Measurements from ENCODE around the gene CDIP1.

Gene CDIP1

GRCh38 chr16:4474192-4474961 is 64.2 kb downstream of the CDIP1 start, which contains the start of gene NMRAL1:
TSS of gene NMRAL1 (minus strand) at chr16:4474625. CDS start at chr16:4474132, 493 bp downstream.
- TF ChIP-seq CTCF (conservative IDR thresholded peaks at IDR 0.05) (no peak; the same call in 1 of the 2 replicates), ZFX (IDR thresholded peaks at IDR 0.05) (peak; percentile 35; the same call in 1 of the 2 replicates)
- H3K27ac ChIP-seq = peak within 1 kb of the TSS; percentile 97

- H3K27ac ChIP-seq = no peak overlapping the region
- TF ChIP-seq ZFX (IDR thresholded peaks at IDR 0.05) (no peak), CTCF (conservative IDR thresholded peaks at IDR 0.05) (no peak)
These were observed 65.7 kb downstream of the CDIP1 start for GRCh38 chr16:4472880-4473279.

- H3K27ac ChIP-seq = no peak overlapping the region
- no peak for TF ChIP-seq CTCF (conservative IDR thresholded peaks at IDR 0.05)
- TF ChIP-seq ZFX (IDR thresholded peaks at IDR 0.05) = no peak
These were observed 66.7 kb downstream of the CDIP1 start for GRCh38 chr16:4471869-4472268.

GRCh38 chr16:4468972-4469371 is 69.6 kb downstream of the CDIP1 start:
- no peak overlapping the region for H3K27ac ChIP-seq
- TF ChIP-seq ZFX (IDR thresholded peaks at IDR 0.05) (no peak), CTCF (conservative IDR thresholded peaks at IDR 0.05) (no peak)

GRCh38 chr16:4467916-4468315 is 70.7 kb downstream of the CDIP1 start:
- no peak overlapping the region for H3K27ac ChIP-seq
- no peak for TF ChIP-seq CTCF (conservative IDR thresholded peaks at IDR 0.05)
- no peak for TF ChIP-seq ZFX (IDR thresholded peaks at IDR 0.05)

- no peak overlapping the region for H3K27ac ChIP-seq
- no peak for TF ChIP-seq ZFX (IDR thresholded peaks at IDR 0.05)
- TF ChIP-seq CTCF (conservative IDR thresholded peaks at IDR 0.05) = no peak
These were observed 72.4 kb downstream of the CDIP1 start for GRCh38 chr16:4465977-4466779.
